Measurements from ENCODE around the gene PTPRN. TPM values are rescaled to one million over a fixed set of nuclear protein-coding genes. Genes with fewer than 3 reads are reported as not detected.

The PTPRN gene
- total RNA-seq, 5 donors from 2014 or later (not counting 1 experiment from before 2014, with no cell fraction given) = 0.63 TPM; not detected in 4

DNA sequence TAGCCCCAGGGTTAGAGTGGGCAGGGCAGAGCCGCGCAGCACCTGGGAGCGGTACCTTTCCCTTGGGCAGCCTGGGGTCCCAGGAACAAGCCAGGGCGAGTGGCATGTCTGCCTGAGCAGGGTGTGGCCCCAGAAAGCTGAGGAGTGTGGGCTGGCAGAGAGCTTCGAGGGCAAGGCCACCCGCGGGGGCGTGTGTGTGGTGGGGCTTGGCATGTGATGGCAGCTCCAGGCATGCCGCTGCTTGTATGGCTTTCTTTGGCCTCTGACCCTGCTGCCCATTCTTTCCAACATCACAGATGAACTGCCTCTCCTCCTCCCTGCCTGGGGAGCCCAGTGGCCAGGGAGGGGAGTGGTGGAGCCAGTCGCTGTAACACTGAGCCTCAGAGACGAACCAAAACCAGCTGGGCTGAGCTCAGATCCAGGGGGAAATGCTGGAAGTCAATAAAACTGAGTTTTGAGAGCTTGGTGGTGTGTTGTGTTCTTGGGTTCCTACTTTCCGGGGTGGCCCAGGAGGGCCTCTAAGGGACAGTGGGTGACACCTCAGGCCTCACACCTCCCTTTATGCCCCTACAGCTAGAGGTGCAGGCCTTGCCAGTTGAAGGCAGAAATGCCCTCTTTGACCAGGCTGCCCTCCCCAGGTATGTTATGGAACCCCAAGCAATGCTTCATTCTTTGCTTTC is 22.6 kb downstream of the PTPRN start:
- 78% methylated on average over 5 of the region's 12 CpGs for WGBS (ENCODE audit: insufficient coverage)
- Mint-ChIP-seq H3K4me1 (peaks cover 9 to 17% (median 12%) of the 10 kb centered on the region in 3 donors), H3K36me3 (peaks cover 17% of the 10 kb centered on the region), H3K27me3 (no peaks in the 10 kb centered on the region), H3K27ac (no peak overlapping the region), H3K9me3 (no peaks in the 10 kb centered on the region), H3K4me3 (no peak overlapping the region)
- Histone ChIP-seq H3K27ac (ENCODE audit: low read length) (no peak overlapping the region), H3K36me3 (ENCODE audit: control insufficient read depth in 2 of 2, extremely low read depth in 1 of 2, insufficient read depth in 1 of 2, low read length in 1 of 2) (peaks cover 20 to 49% of the 10 kb centered on the region in 2 donors), H3K4me3 (ENCODE audit: control insufficient read depth in 1 of 2, extremely low read depth in 1 of 2, low read length in 1 of 2) (no peak overlapping the region), H3K27me3 (replicated peaks in 1 of 2; ENCODE audit: control insufficient read depth in 2 of 2, extremely low read depth in 1 of 2, insufficient read depth in 2 of 2, low read length in 1 of 2) (no peaks in the 10 kb centered on the region), H3K4me1 (ENCODE audit: control insufficient read depth in 1 of 2, extremely low read depth in 1 of 2, insufficient read depth in 2 of 2, low read length in 2 of 2) (peaks cover 0 to 7% of the 10 kb centered on the region in 2 experiments), H3K9me3 (no peaks in the 10 kb centered on the region)
- peak in 1 of 4 experiments; percentile 21 for ATAC-seq (replicated peaks in 1 of 4)
- ChIA-PET POLR2A (interaction anchor here (0.6 to 0.7 kb wide), 3 partner anchors 34 to 251 kb away, joined by 3 to 4 read pairs (median 3); no protein-coding TSS in a partner anchor), CTCF (interaction anchor here in 1 of 2 donors (0.5 to 0.7 kb wide), 2 partner anchors 8 to 355 kb away, joined by 4 read pairs; no protein-coding TSS in a partner anchor)
- DNase-seq = no peak

DNA sequence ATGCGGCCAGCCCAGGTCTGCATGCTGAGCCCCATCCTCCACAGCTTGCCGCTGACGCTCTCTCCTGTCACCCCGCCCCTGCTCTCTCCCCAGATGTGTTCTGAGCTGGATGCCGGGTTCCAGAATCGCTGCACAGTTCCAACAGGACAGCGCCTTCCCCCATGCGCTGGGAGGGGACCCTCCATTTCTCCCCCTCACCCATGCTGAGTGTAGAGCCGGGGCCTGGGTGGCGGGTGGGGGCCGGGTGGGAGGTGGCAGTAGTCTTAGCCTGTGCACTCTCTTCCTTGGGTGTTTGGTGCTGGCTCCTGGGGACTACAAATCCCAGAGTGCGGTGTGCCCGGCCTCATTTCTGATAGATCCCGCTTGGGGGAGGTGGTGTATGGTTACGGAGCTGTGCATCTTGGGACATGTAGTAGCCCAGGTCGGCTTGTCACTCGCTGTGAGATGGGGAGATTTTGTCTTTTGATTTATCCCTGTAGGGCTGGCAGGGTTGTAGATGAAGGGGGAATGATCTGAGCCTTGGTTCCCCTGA is 23.2 kb downstream of the PTPRN start:
- DNase-seq (no peak), ATAC-seq (replicated peaks in 1 of 4) (peak in 1 of 4 experiments; percentile 8)
- H3K36me3 ChIP-seq (ENCODE audit: control insufficient read depth in 2 of 2, extremely low read depth in 1 of 2, insufficient read depth in 1 of 2, low read length in 1 of 2) = peaks cover 23 to 55% of the 10 kb centered on the region in 2 donors
- CTCF ChIA-PET = interaction anchor here in 1 of 2 donors (0.7 to 1.3 kb wide), 2 partner anchors 9 kb away, joined by 4 to 6 read pairs; no protein-coding TSS in a partner anchor
- no peaks in the 10 kb centered on the region for H3K9me3 ChIP-seq
- H3K27ac ChIP-seq (ENCODE audit: low read length) = no peak overlapping the region
- no peak overlapping the region for H3K4me3 Mint-ChIP-seq
- peaks cover 15 to 23% (median 18%) of the 10 kb centered on the region in 3 donors for H3K4me1 Mint-ChIP-seq
- no peak overlapping the region for H3K27ac Mint-ChIP-seq
- WGBS (ENCODE audit: insufficient coverage) = 99% methylated on average over 9 of the region's 17 CpGs
- no peaks in the 10 kb centered on the region for H3K27me3 Mint-ChIP-seq
- no peak overlapping the region for H3K4me3 ChIP-seq (ENCODE audit: control insufficient read depth in 1 of 2, extremely low read depth in 1 of 2, low read length in 1 of 2)
- H3K4me1 ChIP-seq (ENCODE audit: control insufficient read depth in 1 of 2, extremely low read depth in 1 of 2, insufficient read depth in 2 of 2, low read length in 2 of 2) = peaks cover 0 to 12% of the 10 kb centered on the region in 2 experiments
- POLR2A ChIA-PET = interaction anchor here (0.6 to 0.7 kb wide), 2 partner anchors 34 to 251 kb away, joined by 3 to 4 read pairs; no protein-coding TSS in a partner anchor
- no peaks in the 10 kb centered on the region for H3K9me3 Mint-ChIP-seq
- H3K27me3 ChIP-seq (replicated peaks in 1 of 2; ENCODE audit: control insufficient read depth in 2 of 2, extremely low read depth in 1 of 2, insufficient read depth in 2 of 2, low read length in 1 of 2) = no peaks in the 10 kb centered on the region
- peaks cover 24% of the 10 kb centered on the region for H3K36me3 Mint-ChIP-seq

DNA sequence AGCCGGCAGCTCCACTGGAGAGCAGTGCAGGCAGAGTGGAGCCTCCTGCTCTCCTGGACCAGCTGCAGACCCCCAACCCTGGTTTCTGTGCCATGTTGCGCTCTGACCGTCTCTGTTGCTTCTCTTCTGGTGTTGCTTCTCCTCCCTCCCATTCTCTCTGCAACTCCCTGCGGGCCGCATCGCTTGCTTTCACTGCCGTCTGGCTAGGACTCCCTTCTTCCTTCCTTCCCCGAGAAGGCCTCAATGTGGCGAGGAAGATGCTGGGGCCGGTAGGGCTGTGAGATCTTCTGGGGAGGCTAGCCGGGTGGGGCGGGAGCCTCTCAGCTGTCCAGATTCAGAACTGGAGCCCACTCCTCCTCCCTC is 23.8 kb downstream of the PTPRN start:
- Histone ChIP-seq H3K4me3 (ENCODE audit: control insufficient read depth in 1 of 2, extremely low read depth in 1 of 2, low read length in 1 of 2) (no peak overlapping the region), H3K9me3 (no peaks in the 10 kb centered on the region), H3K27ac (ENCODE audit: low read length) (no peak overlapping the region), H3K36me3 (ENCODE audit: control insufficient read depth in 2 of 2, extremely low read depth in 1 of 2, insufficient read depth in 1 of 2, low read length in 1 of 2) (peaks cover 23 to 61% of the 10 kb centered on the region in 2 donors), H3K4me1 (ENCODE audit: control insufficient read depth in 1 of 2, extremely low read depth in 1 of 2, insufficient read depth in 2 of 2, low read length in 2 of 2) (peaks cover 0 to 18% of the 10 kb centered on the region in 2 experiments), H3K27me3 (replicated peaks in 1 of 2; ENCODE audit: control insufficient read depth in 2 of 2, extremely low read depth in 1 of 2, insufficient read depth in 2 of 2, low read length in 1 of 2) (no peaks in the 10 kb centered on the region)
- CTCF ChIA-PET = interaction anchor here (1.3 to 10.3 kb wide), 2 partner anchors 10 kb away, joined by 6 to 116 read pairs; no protein-coding TSS in a partner anchor
- Mint-ChIP-seq H3K36me3 (peaks cover 25% of the 10 kb centered on the region), H3K27ac (no peak overlapping the region), H3K9me3 (no peaks in the 10 kb centered on the region), H3K4me1 (peaks cover 21 to 29% (median 24%) of the 10 kb centered on the region in 3 donors), H3K27me3 (no peaks in the 10 kb centered on the region), H3K4me3 (no peak overlapping the region)
- POLR2A ChIA-PET = no interaction called here
- ATAC-seq (replicated peaks in 1 of 4) (no peak), DNase-seq (no peak)
- 98% methylated on average over 6 of the region's 12 CpGs for WGBS (ENCODE audit: insufficient coverage)

DNA sequence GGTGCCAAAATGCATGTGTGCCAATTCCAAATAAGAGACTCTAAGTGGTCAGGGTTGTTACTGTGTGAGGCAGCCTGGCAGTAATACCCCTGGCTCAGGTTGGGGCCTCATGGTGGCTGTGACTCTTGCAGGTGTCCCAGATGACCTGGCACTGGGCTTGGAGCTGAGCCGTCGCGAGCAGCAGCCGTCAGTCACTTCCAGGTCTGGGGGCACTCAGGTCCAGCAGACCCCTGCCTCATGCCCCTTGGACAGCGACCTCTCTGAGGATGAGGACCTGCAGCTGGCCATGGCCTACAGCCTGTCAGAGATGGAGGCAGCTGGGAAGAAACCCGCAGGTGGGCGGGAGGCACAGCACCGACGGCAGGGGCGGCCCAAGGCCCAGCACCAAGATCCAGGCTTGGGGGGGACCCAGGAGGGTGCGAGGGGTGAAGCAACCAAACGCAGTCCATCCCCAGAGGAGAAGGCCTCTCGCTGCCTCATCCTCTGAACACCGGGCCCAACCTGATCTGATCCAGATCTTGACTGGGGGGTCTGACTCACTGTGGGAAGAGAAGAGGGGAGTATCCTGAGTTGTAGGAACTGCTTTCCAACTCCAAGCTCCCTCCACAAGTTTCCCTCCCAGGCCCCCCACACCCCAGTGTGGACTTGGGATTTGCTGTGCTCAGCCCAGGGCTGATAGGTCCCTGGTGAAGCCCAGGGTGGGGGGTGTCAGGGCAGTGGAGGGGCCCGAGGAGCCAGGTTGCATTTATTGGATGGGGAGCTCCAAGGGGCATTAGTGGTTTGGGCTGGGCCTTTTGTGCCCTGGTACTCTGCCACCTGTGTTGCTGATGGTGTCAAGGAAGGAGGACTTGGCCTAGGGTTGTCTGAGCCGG is 24.5 kb downstream of the PTPRN start:
- Mint-ChIP-seq H3K4me1 (peaks cover 27 to 35% (median 30%) of the 10 kb centered on the region in 3 donors), H3K9me3 (no peaks in the 10 kb centered on the region), H3K36me3 (peaks cover 25% of the 10 kb centered on the region), H3K27me3 (no peaks in the 10 kb centered on the region), H3K27ac (no peak overlapping the region), H3K4me3 (no peak overlapping the region)
- 91% methylated on average over 14 of the region's 16 CpGs for WGBS (ENCODE audit: insufficient coverage)
- CTCF ChIA-PET = interaction anchor here (1.2 to 10.3 kb wide), 4 partner anchors 9 to 11 kb away, joined by 3 to 116 read pairs (median 6); no protein-coding TSS in a partner anchor
- POLR2A ChIA-PET = no interaction called here
- H3K4me3 ChIP-seq (ENCODE audit: control insufficient read depth in 1 of 2, extremely low read depth in 1 of 2, low read length in 1 of 2) = no peak overlapping the region
- H3K27ac ChIP-seq (ENCODE audit: low read length) = no peak overlapping the region
- H3K36me3 ChIP-seq (ENCODE audit: control insufficient read depth in 2 of 2, extremely low read depth in 1 of 2, insufficient read depth in 1 of 2, low read length in 1 of 2) = peaks cover 23 to 62% of the 10 kb centered on the region in 2 donors
- H3K4me1 ChIP-seq (ENCODE audit: control insufficient read depth in 1 of 2, extremely low read depth in 1 of 2, insufficient read depth in 2 of 2, low read length in 2 of 2) = peaks cover 0 to 24% of the 10 kb centered on the region in 2 experiments
- DNase-seq (no peak), ATAC-seq (replicated peaks in 1 of 4) (no peak)
- no peaks in the 10 kb centered on the region for H3K9me3 ChIP-seq
- no peaks in the 10 kb centered on the region for H3K27me3 ChIP-seq (replicated peaks in 1 of 2; ENCODE audit: control insufficient read depth in 2 of 2, extremely low read depth in 1 of 2, insufficient read depth in 2 of 2, low read length in 1 of 2)

DNA sequence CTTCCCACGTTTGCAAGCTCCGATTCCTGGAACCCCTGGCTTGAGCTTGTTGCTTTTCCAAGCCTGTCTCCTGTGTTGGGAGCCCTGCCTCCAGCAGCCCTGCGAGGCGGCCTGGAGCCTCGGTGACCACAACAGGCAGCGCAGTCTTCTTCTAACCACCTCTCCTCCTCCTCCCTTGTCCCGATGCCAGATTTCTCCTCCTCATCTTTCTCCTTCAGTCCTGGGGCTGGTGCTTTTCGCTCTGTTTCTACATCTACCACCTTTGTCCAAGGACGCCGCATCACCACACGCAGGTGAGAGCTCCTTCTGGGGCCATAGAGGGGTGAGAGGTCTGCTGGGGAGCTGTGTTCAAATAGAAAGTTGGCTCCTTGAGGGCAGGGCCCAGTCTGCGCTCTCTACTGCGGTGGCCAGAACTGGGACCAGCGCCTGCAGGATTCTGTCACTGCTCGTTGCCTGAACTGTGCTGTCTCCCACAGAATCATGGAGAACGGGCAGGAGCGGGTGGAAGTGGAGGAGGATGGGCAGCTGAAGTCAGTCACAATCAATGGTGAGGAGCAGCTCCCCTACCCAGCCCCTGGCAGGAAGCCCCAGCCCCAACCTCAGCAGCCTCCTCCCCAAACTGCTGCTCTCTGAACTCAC is 26.1 kb downstream of the PTPRN start:
- Histone ChIP-seq H3K4me3 (ENCODE audit: control insufficient read depth in 1 of 2, extremely low read depth in 1 of 2, low read length in 1 of 2) (no peak overlapping the region), H3K4me1 (ENCODE audit: control insufficient read depth in 1 of 2, extremely low read depth in 1 of 2, insufficient read depth in 2 of 2, low read length in 2 of 2) (peaks cover 7 to 37% of the 10 kb centered on the region in 2 experiments), H3K27me3 (replicated peaks in 1 of 2; ENCODE audit: control insufficient read depth in 2 of 2, extremely low read depth in 1 of 2, insufficient read depth in 2 of 2, low read length in 1 of 2) (no peaks in the 10 kb centered on the region), H3K36me3 (ENCODE audit: control insufficient read depth in 2 of 2, extremely low read depth in 1 of 2, insufficient read depth in 1 of 2, low read length in 1 of 2) (peaks cover 23 to 62% of the 10 kb centered on the region in 2 donors), H3K27ac (ENCODE audit: low read length) (no peak overlapping the region), H3K9me3 (no peaks in the 10 kb centered on the region)
- Mint-ChIP-seq H3K27ac (peak overlapping the region in 1 of 2 donors; percentile 11), H3K36me3 (peaks cover 25% of the 10 kb centered on the region), H3K27me3 (no peaks in the 10 kb centered on the region), H3K4me3 (no peak overlapping the region), H3K9me3 (no peaks in the 10 kb centered on the region), H3K4me1 (peaks cover 38 to 48% (median 42%) of the 10 kb centered on the region in 3 donors)
- WGBS (ENCODE audit: insufficient coverage) = 98% methylated on average over 9 of the region's 17 CpGs
- ATAC-seq (replicated peaks in 1 of 4) (no peak), DNase-seq (no peak)
- ChIA-PET POLR2A (interaction anchor here (0.6 to 0.7 kb wide), 3 partner anchors 9 to 26 kb away, joined by 3 to 7 read pairs (median 4); no protein-coding TSS in a partner anchor), CTCF (interaction anchor here (1.2 to 10.3 kb wide), 3 partner anchors 10 to 13 kb away, joined by 3 to 116 read pairs (median 6); no protein-coding TSS in a partner anchor)

Measured in T-cell (primary cell).